ENCODE results near the gene SHC4.

Gene SHC4

GRCh38 chr15:48968066-48968465, 4.3 kb upstream of the SHC4 start:
- DNase-seq (ENCODE audit: low read depth in 2 of 2) = no peak

- DNase-seq (ENCODE audit: low read depth in 2 of 2) = no peak
These were observed 3.6 kb upstream of the SHC4 start for GRCh38 chr15:48967336-48967735.

- DNase-seq (ENCODE audit: low read depth in 2 of 2) = no peak
These were observed 3.0 kb upstream of the SHC4 start for GRCh38 chr15:48966595-48967301.

- DNase-seq (ENCODE audit: low read depth in 2 of 2) = no peak
These were observed 2.3 kb upstream of the SHC4 start for GRCh38 chr15:48965972-48966371.

- no peak for DNase-seq (ENCODE audit: low read depth in 2 of 2)
These were observed 1.2 kb upstream of the SHC4 start for GRCh38 chr15:48964898-48965297.

- no peak for DNase-seq (ENCODE audit: low read depth in 2 of 2)
These were observed 826 bp downstream of the SHC4 start for GRCh38 chr15:48962662-48963523.

- no peak for DNase-seq (ENCODE audit: low read depth in 2 of 2)
These were observed 7.8 kb downstream of the SHC4 start for GRCh38 chr15:48955967-48956366.

- no peak for DNase-seq (ENCODE audit: low read depth in 2 of 2)
These were observed 8.3 kb downstream of the SHC4 start for GRCh38 chr15:48955370-48955769.

GRCh38 chr15:48954538-48954937, 9.2 kb downstream of the SHC4 start:
- no peak for DNase-seq (ENCODE audit: low read depth in 2 of 2)

GRCh38 chr15:48946840-48947187, 16.9 kb downstream of the SHC4 start:
- no peak for DNase-seq (ENCODE audit: low read depth in 2 of 2)

- DNase-seq (ENCODE audit: low read depth in 2 of 2) = no peak
These were observed 17.5 kb downstream of the SHC4 start for GRCh38 chr15:48946074-48946839.

GRCh38 chr15:48945386-48945785, 18.3 kb downstream of the SHC4 start:
- no peak for DNase-seq (ENCODE audit: low read depth in 2 of 2)

GRCh38 chr15:48941904-48942303, 21.8 kb downstream of the SHC4 start:
- DNase-seq (ENCODE audit: low read depth in 2 of 2) = no peak

GRCh38 chr15:48940508-48940907, 23.2 kb downstream of the SHC4 start:
- no peak for DNase-seq (ENCODE audit: low read depth in 2 of 2)

- DNase-seq (ENCODE audit: low read depth in 2 of 2) = no peak
These were observed 24.1 kb downstream of the SHC4 start for GRCh38 chr15:48939648-48940047.

GRCh38 chr15:48937886-48938285, 25.8 kb downstream of the SHC4 start:
- DNase-seq (ENCODE audit: low read depth in 2 of 2) = no peak

- DNase-seq (ENCODE audit: low read depth in 2 of 2) = no peak
These were observed 27.1 kb downstream of the SHC4 start for GRCh38 chr15:48936666-48937065.

- no peak for DNase-seq (ENCODE audit: low read depth in 2 of 2)
These were observed 28.5 kb downstream of the SHC4 start for GRCh38 chr15:48935236-48935635.

- DNase-seq (ENCODE audit: low read depth in 2 of 2) = no peak
These were observed 33.0 kb downstream of the SHC4 start for GRCh38 chr15:48930735-48931134.

GRCh38 chr15:48929661-48930060, 34.1 kb downstream of the SHC4 start:
- DNase-seq (ENCODE audit: low read depth in 2 of 2) = no peak

- DNase-seq (ENCODE audit: low read depth in 2 of 2) = no peak
These were observed 34.7 kb downstream of the SHC4 start for GRCh38 chr15:48928877-48929538.

- DNase-seq (ENCODE audit: low read depth in 2 of 2) = no peak
These were observed 38.0 kb downstream of the SHC4 start for GRCh38 chr15:48925714-48926223.

Data from stimulated activated CD8-positive, alpha-beta memory T cell treated with anti-CD3 and anti-CD28 coated beads, Interleukin-7, amount 100 ng/mL, for 1 hour (primary cell).